ENCODE results near the gene MMP15.

GRCh38 chr16:58042001-58042885, 16.7 kb downstream of the MMP15 start:
- TF ChIP-seq CTCF (IDR thresholded peaks at IDR 0.05) = no peak
- no peak for TF ChIP-seq POLR2A (IDR thresholded peaks at IDR 0.05)

Data from uterus (tissue), 2 donors.